HG03565 (cell line): Measurements from ENCODE around the gene TEAD4.

Experiments used
- ATAC-seq: cut with Tn5 transposase; IDR thresholded peaks from one replicate; pipeline ENCODE4 v1.9.1; 2021; ENCODE audit warnings: mild to moderate bottlenecking, moderate library complexity; ENCODE audit not compliant: unreplicated experiment

The TEAD4 gene

DNA sequence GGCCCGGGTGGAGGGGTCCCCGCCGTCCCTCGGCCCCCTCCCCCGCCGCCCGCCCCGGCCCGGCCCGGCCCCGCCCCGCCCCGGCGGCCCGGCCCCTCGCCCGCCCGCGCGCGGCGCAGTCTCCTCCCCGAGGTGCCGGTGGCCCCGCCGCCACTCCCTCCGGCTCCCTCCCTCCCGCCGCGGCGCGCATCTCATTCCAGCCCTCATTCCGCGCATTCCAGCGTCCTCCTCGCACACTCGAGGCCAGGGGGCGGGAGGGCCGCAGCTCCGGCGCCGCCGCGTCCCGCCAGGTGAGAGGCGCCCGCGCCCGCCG lies at the start of gene TEAD4:
Gene TEAD4 (plus strand): TSS at position 206 of the 313 bp plus-strand sequence.
- ATAC-seq: no peak

DNA sequence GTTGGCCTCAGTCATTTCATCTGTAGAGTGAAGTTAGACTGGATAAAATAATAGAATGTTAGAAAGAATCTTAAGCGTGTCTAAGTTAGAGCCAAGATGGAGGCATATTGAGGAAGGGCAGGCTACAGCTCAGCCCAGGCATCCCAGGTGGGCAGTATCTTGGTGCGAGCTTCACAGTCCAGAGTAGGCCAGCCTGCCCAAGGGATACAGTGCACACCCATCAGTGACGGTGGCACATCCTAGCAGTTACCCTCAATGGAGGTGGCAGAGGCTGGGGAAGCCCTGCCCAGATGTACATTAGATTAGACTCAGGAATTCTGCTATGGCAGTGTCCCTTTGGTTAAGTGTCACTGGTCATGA lies 47.0 kb upstream of the TEAD4 start:
- no peak for ATAC-seq

GRCh38 chr12:2919249-2919648 lies 39.9 kb upstream of the TEAD4 start:
- no peak for ATAC-seq

GRCh38 chr12:2922329-2922728 lies 36.9 kb upstream of the TEAD4 start:
- ATAC-seq: no peak

DNA sequence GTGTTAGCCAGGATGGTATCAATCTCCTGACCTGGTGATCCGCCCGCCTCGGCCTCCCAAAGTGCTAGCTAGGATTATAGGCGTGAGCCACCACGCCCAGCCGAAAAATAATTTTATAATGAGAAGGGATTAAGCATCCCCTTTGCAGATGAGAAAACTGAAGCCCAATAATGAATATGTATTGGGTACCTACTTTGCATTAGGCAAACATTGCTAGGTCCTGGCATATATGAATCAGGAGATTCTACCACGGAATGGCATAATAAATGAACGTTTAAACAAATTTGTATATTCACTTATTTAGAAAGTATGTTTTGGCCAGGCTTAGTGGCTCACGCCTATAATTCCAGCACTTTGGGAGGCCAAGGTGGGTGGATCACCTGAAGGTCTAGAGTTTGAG lies 36.1 kb upstream of the TEAD4 start:
- ATAC-seq: no peak

DNA sequence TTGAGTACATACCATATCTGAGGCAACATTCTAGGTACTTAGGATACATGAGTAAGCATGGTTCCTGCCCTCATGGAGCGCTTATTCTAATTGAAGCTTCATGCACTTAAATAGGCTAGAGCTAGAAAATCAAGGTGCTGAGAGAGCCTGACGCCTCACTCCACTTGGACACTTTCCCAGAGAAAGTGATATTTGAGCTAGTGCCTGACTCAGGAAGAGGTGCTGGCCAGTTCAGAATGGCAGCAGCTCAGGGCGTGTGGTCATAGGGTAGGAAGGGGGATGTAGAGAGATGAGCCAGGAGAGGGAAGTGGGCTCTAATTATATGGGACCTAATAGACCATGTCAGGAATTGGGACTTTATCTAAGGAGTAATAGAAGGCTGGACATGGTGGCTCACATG lies 35.2 kb upstream of the TEAD4 start:
- no peak for ATAC-seq

DNA sequence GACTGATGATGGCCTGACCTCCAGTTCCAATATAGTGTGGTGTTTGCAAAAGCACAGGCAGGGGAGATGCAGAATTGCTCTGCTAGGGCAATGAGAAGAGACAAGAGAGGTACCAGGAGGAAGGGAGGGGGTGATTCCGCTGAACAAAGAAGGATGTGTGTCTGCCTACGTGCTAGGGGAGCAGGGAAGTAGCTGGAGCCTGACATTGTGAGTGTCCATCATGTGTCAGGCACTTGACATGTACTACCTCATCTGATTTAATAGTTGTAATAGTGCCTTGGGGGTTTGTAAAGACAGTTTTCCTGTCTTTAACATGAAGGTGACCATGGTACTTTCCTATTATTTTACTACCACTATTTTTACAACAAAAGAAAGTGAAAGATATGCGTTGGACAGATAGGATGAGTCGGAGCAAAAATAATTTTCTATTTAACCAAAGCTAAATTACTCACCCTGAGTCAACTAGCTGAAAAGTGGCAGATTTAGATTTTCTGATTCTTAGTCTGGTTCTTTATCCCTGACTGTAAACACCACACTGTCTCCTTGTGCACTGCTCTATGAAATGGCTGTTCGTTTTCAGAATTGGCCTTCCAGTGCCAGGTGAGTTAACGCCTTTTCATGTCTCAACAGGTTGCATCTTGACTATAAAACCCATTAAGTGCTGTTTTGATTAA lies 33.7 kb upstream of the TEAD4 start:
- no peak for ATAC-seq

DNA sequence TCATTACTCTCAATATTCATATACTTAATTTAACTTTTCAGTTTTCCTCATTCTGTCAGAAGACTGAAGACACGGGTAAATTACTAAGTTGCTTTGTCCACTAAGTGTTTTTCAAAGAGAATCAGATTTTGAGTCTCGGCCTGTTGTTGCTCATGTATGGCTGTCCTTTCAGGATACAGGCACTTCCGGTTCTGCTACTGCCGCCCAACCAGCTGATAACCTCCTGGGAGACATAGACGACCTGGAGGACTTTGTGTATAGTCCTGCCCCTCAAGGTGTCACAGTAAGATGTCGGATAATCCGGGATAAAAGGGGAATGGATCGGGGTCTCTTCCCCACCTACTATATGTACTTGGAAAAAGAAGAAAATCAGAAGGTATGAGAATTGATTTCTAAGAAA lies 28.3 kb upstream of the TEAD4 start:
- no peak for ATAC-seq

GRCh38 chr12:2933586-2933985 lies 25.6 kb upstream of the TEAD4 start:
- ATAC-seq: no peak

DNA sequence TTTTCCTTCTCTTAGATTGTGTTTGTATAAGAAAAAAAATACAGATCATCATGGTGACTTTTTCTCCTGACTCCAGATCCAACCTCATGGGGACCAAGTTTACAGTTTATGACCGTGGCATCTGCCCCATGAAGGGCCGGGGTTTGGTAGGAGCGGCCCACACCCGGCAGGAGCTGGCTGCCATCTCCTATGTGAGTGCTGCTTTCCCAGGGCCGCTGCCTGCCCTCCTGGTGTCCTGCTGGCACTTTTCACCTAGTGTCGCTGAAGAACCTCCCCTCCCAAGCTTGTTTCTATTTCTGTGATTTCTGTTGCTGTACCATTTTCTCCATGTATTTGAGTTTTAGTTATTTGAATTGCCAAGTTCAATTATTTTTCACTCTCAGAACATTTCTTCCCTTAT lies 24.8 kb upstream of the TEAD4 start:
- ATAC-seq: no peak

- ATAC-seq: no peak
Measured at GRCh38 chr12:2936301-2936700, 22.9 kb upstream of the TEAD4 start.

DNA sequence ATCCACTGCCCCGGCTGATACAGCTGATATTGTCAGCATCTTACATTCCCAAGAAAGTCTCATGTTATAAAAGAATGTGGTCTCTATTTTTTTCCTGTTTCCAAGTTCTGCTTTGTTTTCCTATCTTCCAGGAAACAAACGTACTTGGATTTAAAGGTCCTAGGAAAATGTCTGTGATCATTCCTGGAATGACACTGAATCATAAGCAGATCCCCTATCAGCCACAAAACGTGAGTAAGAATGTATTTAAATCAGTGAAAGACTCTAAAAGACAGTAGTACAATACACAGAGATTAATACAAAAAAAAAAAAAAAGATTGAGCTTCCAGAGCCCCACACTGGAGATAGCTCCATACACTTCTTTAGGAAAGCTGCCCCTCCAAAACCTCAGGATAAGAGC lies 21.7 kb upstream of the TEAD4 start:
- no peak for ATAC-seq

- ATAC-seq: no peak
Measured at GRCh38 chr12:2939191-2939590, 20.0 kb upstream of the TEAD4 start.

DNA sequence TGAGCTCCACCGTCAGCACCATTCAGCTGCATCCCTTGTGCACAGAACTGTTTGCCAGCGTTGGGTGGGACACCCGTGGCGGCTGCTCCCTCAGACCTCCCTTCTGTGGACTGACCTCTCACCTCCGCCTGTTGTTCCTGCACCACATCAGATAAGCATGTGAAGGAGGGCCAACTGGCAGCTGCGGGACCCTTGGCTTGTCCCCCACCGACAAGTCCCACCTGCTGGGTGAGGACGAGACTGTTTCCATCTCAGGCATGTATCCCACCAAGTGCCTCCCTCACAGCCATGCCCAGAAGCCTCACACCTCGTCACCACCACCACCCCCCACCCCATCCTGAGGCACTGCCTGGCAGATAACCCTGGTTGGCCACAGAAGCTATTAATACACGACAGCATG lies 18.6 kb upstream of the TEAD4 start:
- ATAC-seq: no peak

- no peak for ATAC-seq
Measured at GRCh38 chr12:2941524-2941923, 17.7 kb upstream of the TEAD4 start.

DNA sequence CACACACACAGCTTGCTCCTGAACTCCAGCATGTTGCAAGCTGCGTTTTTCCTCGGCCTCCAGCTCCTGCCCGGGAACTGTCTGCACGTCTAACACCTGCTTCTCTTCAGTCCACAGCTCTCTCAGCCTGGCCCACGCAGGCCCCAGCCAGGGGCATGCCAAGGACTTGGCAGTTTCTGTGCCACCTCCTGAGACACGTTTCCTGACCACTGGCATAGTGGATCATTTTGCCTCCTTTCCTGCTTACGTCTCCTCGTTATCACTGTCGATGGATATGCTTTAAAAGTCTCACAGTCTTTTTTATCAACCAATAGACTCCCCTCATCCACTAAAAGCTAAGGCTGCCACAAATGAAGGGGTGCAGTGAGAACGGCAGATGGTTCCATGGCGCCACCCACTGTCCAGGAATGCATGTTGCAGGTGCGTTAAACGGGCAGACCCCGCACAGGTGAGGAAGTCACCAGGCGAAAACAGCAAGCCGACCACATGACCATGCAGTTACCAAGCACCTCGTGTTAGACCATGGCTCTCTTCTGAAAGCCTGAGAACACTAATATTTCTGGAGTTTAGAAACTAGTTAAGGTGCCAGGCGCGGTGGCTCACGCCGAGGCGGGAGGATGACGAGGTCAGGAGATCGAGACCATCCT lies 14.7 kb upstream of the TEAD4 start:
- no peak for ATAC-seq

DNA sequence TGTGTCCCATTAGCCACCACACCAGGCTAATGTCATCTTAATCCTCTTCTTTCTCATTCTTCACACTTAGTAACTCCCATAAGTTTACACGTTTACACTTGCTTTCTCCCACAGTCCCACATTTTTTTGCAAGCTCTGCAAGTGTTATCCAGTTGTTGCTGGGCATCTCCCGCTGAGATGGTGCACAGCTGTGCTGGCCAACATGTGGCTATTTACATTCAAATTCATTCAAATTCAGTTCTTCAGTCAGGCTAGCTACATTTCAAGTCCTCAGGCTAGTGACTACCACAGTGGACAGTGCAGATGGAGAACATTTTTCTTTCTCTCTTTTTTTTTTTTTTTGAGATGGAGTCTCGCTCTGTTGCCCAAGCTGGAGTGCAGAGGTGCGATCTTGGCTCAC lies 9.8 kb upstream of the TEAD4 start:
- ATAC-seq: no peak

- ATAC-seq: no peak
Measured at GRCh38 chr12:2955888-2956287, 3.3 kb upstream of the TEAD4 start.

DNA sequence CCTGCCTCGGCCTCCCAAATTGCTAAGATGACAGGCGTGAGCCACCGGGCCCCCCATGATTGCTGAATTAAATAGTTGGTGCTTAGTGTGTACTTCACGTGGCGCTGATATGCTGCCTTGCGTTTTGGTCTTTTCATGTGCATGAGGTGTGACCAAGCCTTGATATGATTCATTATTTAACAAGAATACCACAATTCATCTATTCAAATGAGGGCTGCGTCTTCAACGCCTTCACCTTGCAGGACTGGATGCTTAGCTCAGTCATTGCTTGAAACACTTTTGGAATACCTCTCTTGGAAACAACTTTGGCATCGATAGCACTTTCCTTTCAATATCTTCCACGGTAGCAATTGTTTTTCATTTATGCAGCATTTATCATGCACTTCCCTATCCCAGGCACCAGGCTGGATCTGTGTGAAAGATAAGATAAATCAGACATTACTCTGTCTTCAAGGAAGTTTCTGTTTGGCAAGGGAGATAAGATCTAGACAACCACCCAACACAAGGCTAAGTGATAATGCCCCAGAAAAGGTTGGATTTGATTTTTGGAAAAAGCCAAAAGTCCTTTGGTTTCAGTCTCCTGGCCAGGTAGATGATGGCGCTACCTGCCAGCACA lies 1.3 kb upstream of the TEAD4 start:
- ATAC-seq: no peak

DNA sequence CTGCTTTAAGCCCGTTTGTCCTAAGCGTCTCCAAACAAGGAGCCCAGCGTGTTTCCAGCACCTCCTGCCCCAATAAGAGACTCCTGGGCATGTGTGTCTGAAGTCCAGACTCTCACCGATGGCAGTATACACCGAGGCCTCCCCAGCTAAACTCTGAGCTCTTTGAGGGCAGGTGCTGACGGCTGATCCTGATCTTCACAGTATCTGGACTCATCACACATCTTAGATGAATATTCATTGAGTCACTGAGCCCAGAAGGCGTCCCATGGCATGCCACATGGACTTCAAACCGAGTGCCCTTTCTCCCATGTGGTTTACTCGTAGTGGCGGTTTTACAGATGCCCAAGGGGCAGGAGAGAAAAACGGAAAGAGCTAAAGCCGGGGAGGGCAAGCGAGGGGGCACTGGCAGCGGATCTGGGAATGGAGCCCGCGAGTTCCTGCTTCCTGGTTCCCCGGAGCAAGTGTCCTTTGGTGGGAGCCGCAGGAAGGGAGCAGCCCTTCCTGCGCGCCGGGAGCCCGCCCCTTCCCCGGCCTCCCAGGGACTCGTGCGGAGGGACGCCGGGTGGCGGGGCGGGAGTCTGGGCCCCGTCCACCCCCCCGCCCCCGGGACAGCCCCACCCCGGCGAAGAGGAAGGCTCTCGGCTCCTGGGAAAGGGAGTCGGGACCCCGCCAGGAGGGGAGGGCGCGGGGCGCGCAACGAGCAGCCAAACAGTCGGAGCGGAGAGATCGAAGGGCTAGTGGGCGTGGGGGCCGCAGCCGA lies 585 bp upstream of the TEAD4 start:
- ATAC-seq: no peak

GRCh38 chr12:2959505-2960389 lies 550 bp downstream of the TEAD4 start:
- no peak for ATAC-seq
